Measurements from ENCODE around the gene FBH1.

DNA sequence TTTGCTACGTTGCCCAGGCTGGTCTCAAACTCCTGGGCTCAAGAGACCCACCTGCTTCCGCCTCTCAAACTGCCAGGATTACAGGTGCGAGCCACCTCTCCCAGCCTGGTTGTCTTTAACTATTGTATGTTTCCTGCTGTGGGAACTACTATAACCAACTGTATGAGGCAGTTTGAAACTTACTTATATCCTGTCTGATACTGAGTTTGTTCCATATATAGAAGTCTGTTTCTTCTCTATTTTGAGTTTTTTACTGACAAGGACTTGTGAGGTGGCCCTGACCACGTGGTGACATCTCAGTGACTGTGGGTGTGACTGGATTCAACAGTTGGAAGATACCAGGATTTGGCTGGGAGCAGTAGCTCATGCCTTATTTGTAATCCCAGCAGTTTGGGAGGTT, 14.2 kb downstream of the FBH1 start:
- TF ChIP-seq, protein P1, sequence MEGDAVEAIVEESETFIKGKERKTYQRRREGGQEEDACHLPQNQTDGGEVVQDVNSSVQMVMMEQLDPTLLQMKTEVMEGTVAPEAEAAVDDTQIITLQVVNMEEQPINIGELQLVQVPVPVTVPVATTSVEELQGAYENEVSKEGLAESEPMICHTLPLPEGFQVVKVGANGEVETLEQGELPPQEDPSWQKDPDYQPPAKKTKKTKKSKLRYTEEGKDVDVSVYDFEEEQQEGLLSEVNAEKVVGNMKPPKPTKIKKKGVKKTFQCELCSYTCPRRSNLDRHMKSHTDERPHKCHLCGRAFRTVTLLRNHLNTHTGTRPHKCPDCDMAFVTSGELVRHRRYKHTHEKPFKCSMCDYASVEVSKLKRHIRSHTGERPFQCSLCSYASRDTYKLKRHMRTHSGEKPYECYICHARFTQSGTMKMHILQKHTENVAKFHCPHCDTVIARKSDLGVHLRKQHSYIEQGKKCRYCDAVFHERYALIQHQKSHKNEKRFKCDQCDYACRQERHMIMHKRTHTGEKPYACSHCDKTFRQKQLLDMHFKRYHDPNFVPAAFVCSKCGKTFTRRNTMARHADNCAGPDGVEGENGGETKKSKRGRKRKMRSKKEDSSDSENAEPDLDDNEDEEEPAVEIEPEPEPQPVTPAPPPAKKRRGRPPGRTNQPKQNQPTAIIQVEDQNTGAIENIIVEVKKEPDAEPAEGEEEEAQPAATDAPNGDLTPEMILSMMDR (IDR thresholded peaks at IDR 0.05; ENCODE audit: low read length), result no peak
- TF ChIP-seq EZH2 (IDR thresholded peaks at IDR 0.05; ENCODE audit: borderline replicate concordance, low read length), result no peak

All from OCI-LY1 (cell line).